ENCODE results near the gene MAPK9.
"Not testable (repeated sequence)": the region's sequence is repeated elsewhere in the genome, so short reads cannot be mapped to it uniquely, and the experiment has no call there.

The MAPK9 gene

GRCh38 chr5:180326989-180327565 is 35.2 kb upstream of the MAPK9 start:
- DNase-seq (ENCODE audit: low read depth, low spot score) = no peak

- DNase-seq (ENCODE audit: low read depth, low spot score) = no peak
Measured at GRCh38 chr5:180324601-180324950, 32.7 kb upstream of the MAPK9 start.

GRCh38 chr5:180323941-180324600 is 32.2 kb upstream of the MAPK9 start:
- DNase-seq (ENCODE audit: low read depth, low spot score) = no peak

- DNase-seq (ENCODE audit: low read depth, low spot score) = peak; percentile 62
Measured at GRCh38 chr5:180323160-180323559, 31.3 kb upstream of the MAPK9 start.

GRCh38 chr5:180318456-180319089 is 26.7 kb upstream of the MAPK9 start:
- no peak for DNase-seq (ENCODE audit: low read depth, low spot score)

GRCh38 chr5:180316586-180316985 is 24.7 kb upstream of the MAPK9 start:
- no peak for DNase-seq (ENCODE audit: low read depth, low spot score)

- peak; percentile 51 for DNase-seq (ENCODE audit: low read depth, low spot score)
Measured at GRCh38 chr5:180315762-180316212, 23.9 kb upstream of the MAPK9 start.

- no peak for DNase-seq (ENCODE audit: low read depth, low spot score)
Measured at GRCh38 chr5:180313677-180314505, 22.0 kb upstream of the MAPK9 start.

GRCh38 chr5:180311216-180311615 is 19.3 kb upstream of the MAPK9 start:
- no peak for DNase-seq (ENCODE audit: low read depth, low spot score)

- no peak for DNase-seq (ENCODE audit: low read depth, low spot score)
Measured at GRCh38 chr5:180306796-180307195, 14.9 kb upstream of the MAPK9 start.

GRCh38 chr5:180305481-180305880 is 13.6 kb upstream of the MAPK9 start:
- no peak for DNase-seq (ENCODE audit: low read depth, low spot score)

GRCh38 chr5:180304431-180305375 is 12.8 kb upstream of the MAPK9 start:
- DNase-seq (ENCODE audit: low read depth, low spot score) = no peak

GRCh38 chr5:180304016-180304292 is 12.1 kb upstream of the MAPK9 start:
- DNase-seq (ENCODE audit: low read depth, low spot score) = no peak

GRCh38 chr5:180303226-180304015 is 11.5 kb upstream of the MAPK9 start:
- no peak for DNase-seq (ENCODE audit: low read depth, low spot score)

- DNase-seq (ENCODE audit: low read depth, low spot score) = no peak
Measured at GRCh38 chr5:180302256-180302655, 10.4 kb upstream of the MAPK9 start.

GRCh38 chr5:180301253-180301652 is 9.4 kb upstream of the MAPK9 start:
- DNase-seq (ENCODE audit: low read depth, low spot score) = no peak

GRCh38 chr5:180299526-180299925 is 7.6 kb upstream of the MAPK9 start:
- no peak for DNase-seq (ENCODE audit: low read depth, low spot score)

GRCh38 chr5:180299014-180299413 is 7.1 kb upstream of the MAPK9 start:
- not testable (repeated sequence) for DNase-seq (ENCODE audit: low read depth, low spot score)

GRCh38 chr5:180297587-180298282 is 5.9 kb upstream of the MAPK9 start:
- DNase-seq (ENCODE audit: low read depth, low spot score) = no peak

- DNase-seq (ENCODE audit: low read depth, low spot score) = no peak
Measured at GRCh38 chr5:180296771-180297170, 4.9 kb upstream of the MAPK9 start.
